GM21423 (cell line): Measurements from ENCODE around the gene SETD3.
"Not testable (repeated sequence)": the region's sequence is repeated elsewhere in the genome, so short reads cannot be mapped to it uniquely, and the experiment has no call there.

Source experiments
- ATAC-seq: cut with Tn5 transposase; IDR thresholded peaks from one replicate; pipeline ENCODE4 v1.9.1; 2021; ENCODE audit warnings: mild to moderate bottlenecking, moderate library complexity; ENCODE audit not compliant: unreplicated experiment

Gene SETD3

GRCh38 chr14:99363616-99364290 is 116.9 kb downstream of the SETD3 start:
- ATAC-seq = no peak

DNA sequence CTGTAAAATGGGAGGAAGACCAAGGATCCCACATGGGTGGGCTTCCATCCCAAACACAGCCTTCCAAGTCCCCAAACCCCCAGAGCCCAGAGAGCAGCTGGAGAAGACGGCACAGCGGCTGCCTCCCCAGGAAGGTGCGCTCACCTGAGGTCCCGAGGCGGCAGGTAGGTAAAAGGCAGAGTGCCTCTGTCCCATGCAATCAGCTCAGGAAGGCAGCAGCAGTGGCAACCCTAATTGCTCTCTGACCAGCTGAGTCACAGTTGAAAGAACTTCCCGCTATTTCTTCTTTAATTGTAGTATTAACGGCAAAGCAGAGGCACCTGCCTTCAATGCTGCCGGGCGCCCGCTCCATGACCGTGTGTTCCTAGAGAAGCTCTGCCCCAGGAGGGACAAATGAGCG is 117.6 kb downstream of the SETD3 start:
- no peak for ATAC-seq

DNA sequence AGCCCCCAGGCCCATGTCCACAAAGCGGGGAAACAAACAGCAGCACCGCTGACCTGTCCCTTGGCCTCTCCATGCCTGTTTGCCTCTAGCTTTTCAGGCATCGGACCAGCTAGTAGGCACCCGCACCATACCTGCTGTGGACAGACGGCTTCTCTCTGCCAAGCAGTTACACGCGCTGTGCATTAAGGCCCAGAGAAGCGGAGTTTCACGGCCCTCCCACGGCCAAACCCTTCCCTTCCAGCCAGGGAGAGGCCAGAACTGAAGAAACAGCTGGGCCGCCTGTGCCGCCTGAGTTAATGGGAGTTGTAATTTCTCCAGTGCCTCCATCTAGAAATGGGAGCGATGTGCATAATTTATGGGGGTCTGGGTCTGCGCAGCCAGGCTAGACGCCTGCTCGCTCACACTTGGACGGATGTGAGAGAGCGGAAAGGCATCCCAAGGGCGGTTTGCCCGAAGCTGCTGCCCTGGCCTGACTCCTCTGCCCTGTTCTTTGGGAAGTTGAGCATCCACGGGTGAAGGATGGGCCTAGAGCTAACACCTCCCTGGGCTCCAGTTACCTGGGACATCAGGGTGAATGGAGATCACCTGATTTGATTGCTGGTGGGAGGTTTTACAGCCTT is 119.0 kb downstream of the SETD3 start:
- ATAC-seq = no peak

GRCh38 chr14:99360774-99361595 is 119.7 kb downstream of the SETD3 start:
- ATAC-seq = no peak

DNA sequence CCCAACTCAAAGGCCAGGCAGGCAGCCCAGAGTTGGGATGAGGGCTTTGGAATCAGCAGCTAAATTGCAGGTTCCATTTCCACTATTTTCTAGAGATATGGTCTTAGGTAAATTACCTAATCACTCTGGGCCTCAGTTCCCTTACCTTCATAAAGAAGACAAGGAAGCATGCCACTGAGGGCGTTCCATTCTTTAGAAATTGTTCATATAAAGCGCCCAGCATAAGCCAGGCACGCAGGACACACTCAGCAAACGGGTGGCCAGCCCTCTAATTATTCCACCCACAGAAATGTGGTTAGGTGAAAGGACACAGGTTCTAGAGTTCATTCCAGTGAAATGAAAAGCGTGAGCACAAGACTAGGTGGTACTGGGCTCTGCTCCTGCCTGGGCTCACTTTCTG is 120.8 kb downstream of the SETD3 start:
- no peak for ATAC-seq

GRCh38 chr14:99357916-99358390 is 122.7 kb downstream of the SETD3 start:
- no peak for ATAC-seq

- ATAC-seq = no peak
Observed at GRCh38 chr14:99357151-99357915, 123.3 kb downstream of the SETD3 start.

- ATAC-seq = no peak
Observed at GRCh38 chr14:99356031-99356608, 124.5 kb downstream of the SETD3 start.

DNA sequence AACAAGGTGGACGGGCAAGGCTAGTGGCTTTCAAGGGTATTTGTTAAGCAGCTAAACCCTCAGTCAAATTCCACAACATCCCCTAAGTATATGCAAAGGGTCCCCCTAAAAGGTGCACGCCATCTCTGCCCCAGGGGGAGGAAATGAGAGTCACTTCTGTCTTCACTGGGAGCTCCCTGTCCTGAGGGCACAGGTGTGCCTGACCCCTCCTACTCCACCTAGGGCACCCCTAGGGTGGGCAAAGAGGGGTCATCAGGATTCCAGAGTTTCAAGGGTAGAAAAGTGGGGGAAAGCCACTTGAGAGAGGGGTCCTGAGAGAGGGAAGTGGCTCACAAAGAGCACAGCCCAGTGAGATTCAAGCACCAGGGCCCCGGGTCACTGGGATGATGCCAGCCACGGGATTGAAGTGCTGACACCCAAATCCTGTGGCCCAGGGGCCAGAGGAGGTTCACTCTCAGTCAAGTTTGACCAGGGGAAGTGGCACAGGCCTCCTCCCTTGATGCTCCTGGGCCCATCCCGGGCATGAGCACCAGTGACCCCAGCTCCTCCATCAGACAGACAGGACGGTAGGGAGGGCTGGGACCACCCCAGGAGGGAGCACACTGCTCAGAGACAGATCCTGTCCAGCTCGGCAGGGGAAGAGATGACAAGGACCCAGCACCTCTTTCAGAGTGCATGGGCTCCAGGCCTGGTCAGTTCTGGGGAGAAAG is 126.3 kb downstream of the SETD3 start:
- no peak for ATAC-seq

GRCh38 chr14:99352688-99353280 is 127.9 kb downstream of the SETD3 start:
- no peak for ATAC-seq

GRCh38 chr14:99351166-99352007 is 129.3 kb downstream of the SETD3 start:
- no peak for ATAC-seq

DNA sequence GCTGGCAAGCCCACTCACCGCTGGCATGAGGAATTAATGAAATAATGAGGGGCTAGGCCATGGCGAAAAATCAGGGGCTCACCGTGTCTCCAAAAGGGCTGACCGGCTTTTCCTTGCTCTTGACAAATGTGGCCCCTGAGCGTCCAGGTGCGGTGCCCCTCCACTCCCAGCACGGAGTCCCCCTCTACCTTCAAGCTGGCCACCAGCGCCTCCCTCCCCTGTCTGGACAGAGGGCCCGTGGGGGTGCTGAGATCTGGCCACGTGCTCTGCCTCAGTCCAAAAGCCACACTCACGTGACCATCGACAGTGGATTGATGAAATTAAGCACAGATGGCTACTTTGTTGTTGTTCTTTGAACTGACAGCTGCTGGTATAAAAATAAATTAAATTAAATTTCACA is 129.9 kb downstream of the SETD3 start:
- no peak for ATAC-seq

DNA sequence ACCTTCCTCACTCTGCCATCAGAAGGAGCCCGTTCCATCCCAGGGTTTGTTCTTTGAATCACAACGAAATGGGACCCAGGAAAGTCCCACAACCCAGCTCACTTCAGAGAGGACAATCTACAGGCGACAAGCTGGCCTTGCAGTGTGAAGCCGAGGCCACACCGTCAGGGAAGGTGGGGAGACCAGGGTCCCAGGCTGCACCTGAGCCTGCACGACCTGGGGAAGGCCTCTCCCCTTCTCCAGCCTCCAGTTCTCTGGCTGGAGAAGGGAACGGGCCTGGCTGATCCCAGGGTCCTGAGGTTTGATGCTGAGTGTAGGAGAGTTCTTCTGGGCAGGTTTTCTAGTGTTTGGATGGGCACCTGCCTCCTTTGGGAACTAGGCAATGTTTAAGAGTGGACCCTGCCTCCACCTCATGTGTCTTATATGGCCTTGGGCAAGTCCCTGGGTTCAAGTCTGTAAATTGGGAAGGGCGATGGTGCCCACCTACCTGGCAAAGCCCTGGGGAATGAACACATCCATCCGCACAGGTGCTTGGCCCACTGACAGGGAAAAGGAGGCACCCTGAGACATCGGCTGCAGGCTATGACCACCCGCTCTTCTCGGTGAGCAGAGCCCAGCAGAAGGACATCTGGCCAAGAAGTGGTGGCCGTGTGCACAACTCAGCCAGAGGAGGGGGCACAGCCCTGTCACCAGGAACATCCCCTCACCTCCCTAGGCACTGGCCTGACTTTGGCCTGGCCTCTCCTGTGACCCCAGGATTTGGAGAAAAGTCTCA is 130.8 kb downstream of the SETD3 start:
- no peak for ATAC-seq

- ATAC-seq = no peak
Observed at GRCh38 chr14:99348816-99349614, 131.6 kb downstream of the SETD3 start.

DNA sequence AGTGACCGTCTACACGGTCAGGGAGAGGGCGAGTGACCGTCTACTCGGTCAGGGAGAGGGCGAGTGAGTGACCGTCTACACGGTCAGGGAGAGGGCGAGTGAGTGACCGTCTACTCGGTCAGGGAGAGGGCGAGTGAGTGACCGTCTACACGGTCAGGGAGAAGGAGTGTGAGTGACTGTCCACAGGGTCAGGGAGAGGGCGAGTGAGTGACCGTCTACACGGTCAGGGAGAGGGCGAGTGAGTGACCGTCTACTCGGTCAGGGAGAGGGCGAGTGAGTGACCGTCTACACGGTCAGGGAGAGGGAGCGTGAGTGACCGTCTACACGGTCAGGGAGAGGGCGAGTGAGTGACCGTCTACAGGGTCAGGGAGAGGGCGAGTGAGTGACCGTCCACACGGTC is 132.4 kb downstream of the SETD3 start:
- not testable (repeated sequence) for ATAC-seq
